Bronchial epithelial cell (primary cell): ENCODE data around the gene PDZRN3. TPM values are rescaled to one million over a fixed set of nuclear protein-coding genes. Genes with fewer than 3 reads are reported as not detected.

Experiments
- DNase-seq: peaks from one replicate; pipeline ENCODE4 v3.0.0-alpha.2; 2010; ENCODE audit warnings: low read depth
- FAIRE-seq: peaks from 2 replicates; lab custom pipeline; 2011; peaks lifted over from hg19 to GRCh38; lab: Jason Lieb, UNC
- H3K27me3 ChIP-seq: 2 replicates; pipeline ENCODE4 v1.5.1; 2011; ENCODE audit warnings: low read length; ENCODE audit not compliant: control insufficient read depth, insufficient read depth
- H3K36me3 ChIP-seq: 2 replicates; pipeline ENCODE4 v1.5.1; 2011; ENCODE audit warnings: low read length; ENCODE audit not compliant: control insufficient read depth, insufficient read depth
- H3K4me3 ChIP-seq: 2 replicates; pipeline ENCODE4 v1.5.1; 2011; ENCODE audit warnings: mild to moderate bottlenecking, low read depth, low read length, control low read depth
- total RNA-seq: library from RNA; depleted of rRNA; stranded (reverse); fragments of >200 nt; gene quantifications from 2 replicates; pipeline ENCODE4 v1.2.1, GENCODE V29; 2014
- TF ChIP-seq, protein P1 (sequence below): IDR thresholded peaks from 2 replicates; pipeline ENCODE4 v1.5.1; 2011; ENCODE audit warnings: mild to moderate bottlenecking, moderate library complexity, low read length, control low read depth, inconsistent platforms; ENCODE audit not compliant: insufficient read depth, severe bottlenecking

PDZRN3 gene
- total RNA-seq, 1 donor from 2014 or later = 0.79 TPM

DNA sequence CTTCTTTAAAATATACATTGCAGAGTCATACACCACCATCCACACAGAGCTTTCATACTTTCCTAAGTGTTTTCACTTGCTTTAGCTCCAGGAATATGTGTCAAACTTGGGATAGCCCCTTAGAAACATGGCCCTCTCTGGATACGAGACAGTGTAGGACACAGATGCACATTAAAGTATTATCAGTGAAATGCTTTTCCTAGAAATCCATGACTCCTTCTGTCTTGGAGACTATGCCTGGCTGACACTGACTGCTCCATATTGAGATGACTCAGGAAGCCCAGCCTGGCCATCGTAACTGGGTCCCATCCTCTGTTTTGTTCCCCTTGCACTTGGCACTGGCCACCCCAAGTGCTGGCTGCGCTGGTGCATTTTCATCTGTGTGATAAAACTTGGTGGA lies 204.8 kb downstream of the PDZRN3 start:
- TF ChIP-seq, protein P1, sequence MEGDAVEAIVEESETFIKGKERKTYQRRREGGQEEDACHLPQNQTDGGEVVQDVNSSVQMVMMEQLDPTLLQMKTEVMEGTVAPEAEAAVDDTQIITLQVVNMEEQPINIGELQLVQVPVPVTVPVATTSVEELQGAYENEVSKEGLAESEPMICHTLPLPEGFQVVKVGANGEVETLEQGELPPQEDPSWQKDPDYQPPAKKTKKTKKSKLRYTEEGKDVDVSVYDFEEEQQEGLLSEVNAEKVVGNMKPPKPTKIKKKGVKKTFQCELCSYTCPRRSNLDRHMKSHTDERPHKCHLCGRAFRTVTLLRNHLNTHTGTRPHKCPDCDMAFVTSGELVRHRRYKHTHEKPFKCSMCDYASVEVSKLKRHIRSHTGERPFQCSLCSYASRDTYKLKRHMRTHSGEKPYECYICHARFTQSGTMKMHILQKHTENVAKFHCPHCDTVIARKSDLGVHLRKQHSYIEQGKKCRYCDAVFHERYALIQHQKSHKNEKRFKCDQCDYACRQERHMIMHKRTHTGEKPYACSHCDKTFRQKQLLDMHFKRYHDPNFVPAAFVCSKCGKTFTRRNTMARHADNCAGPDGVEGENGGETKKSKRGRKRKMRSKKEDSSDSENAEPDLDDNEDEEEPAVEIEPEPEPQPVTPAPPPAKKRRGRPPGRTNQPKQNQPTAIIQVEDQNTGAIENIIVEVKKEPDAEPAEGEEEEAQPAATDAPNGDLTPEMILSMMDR = no peak
- no peaks in the 10 kb centered on the region for H3K27me3 ChIP-seq
- no peak for DNase-seq
- H3K36me3 ChIP-seq = no peaks in the 10 kb centered on the region
- no peak overlapping the region for H3K4me3 ChIP-seq
- no peak for FAIRE-seq

DNA sequence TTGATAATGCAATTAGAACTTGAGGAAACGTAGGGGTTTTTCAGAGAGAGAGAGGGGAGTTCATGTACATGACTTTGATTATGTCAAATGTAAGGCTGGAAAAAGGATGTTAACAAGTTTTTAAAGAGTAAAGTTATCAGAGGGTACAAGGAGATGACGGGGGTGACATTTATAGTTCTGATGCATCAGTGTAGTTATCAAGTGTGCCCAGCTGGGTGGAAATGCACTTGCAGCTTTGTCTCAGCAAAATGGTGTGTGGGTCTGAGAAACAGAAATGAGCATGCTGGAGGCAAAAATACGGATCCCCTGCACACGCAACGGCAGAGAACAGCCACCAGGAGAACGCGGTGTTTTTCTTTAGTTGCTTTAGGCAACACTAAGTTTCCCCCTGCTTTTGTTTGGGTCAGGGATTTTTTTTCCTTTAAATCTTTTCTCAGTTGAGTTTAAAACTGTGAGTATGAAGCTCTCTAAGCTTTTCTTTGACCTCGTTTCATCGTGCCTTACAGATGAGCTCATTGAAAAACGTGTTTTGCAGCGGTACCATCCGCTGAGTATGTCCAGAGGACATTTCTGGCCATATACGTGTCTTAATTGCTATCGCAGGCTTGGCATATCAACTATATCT lies 205.4 kb downstream of the PDZRN3 start:
- TF ChIP-seq, protein P1 = no peak
- no peaks in the 10 kb centered on the region for H3K27me3 ChIP-seq
- H3K36me3 ChIP-seq = no peaks in the 10 kb centered on the region
- FAIRE-seq = no peak
- DNase-seq = no peak
- H3K4me3 ChIP-seq = no peak overlapping the region

DNA sequence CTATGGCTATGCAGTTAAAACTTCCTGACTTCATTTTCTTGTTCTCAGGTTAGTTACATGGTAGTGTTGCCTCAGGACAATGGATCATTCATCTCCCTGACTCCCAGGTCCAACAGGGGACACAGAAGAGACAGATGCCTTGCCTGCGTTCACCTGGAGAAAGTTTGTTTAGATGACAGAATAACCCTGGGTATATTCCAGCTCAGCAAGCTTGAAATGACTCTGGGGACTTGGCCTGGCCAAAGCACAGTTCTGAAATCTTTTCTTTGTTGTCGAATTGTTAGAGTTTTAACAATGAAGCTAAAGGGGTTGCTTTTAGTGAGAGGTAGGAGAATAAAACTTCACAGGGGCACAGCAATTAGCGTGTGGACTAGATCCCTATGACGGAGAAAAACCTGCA lies 206.1 kb downstream of the PDZRN3 start:
- TF ChIP-seq, protein P1 = no peak
- H3K4me3 ChIP-seq = no peak overlapping the region
- H3K27me3 ChIP-seq = no peaks in the 10 kb centered on the region
- no peak for FAIRE-seq
- no peaks in the 10 kb centered on the region for H3K36me3 ChIP-seq
- DNase-seq = no peak

DNA sequence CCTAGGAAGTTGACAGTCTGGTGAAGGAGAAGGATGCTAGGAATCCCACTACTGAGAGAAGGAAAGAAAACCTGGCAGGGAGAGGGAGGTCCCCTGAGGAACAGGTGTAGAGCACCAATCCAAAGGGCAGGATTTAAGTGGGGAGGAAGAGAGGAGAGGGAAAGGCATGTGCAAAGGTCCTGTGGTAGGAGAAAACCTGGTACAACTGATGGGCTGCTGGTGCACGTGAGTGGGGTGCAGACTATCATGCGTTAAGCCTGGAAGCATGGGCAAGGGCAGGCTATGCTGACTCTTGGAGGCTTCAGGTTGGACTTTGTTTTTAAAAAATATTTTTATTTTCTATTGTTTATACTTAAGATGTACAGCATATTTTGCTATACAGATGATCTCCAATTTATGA lies 209.6 kb downstream of the PDZRN3 start:
- TF ChIP-seq, protein P1 = no peak
- no peak for FAIRE-seq

DNA sequence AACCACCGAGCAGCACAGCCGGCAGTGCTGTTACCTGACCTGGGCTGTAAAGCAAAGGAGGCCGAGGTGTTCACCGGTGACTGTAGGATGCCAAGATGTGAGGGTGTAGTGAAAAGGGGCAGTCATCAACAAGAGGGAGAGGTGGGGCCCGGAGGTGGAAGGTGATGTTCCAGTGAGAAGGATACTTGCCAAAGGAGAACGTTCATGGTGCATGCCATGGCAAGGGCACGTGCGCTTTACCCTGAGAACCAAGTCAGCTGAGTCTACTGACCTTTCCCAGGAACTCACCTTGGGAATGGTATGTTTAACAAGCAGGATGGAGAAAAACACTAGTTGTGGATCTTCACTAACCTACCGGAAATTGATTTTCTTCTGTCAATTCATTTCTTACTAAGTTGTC lies 211.1 kb downstream of the PDZRN3 start:
- FAIRE-seq (no peak), DNase-seq (no peak)
- Histone ChIP-seq H3K4me3 (no peak overlapping the region), H3K36me3 (no peaks in the 10 kb centered on the region), H3K27me3 (no peaks in the 10 kb centered on the region)
- TF ChIP-seq, protein P1 = no peak

More for the DNA sequence above, 209.6 kb downstream of the PDZRN3 start:
- no peaks in the 10 kb centered on the region for H3K36me3 ChIP-seq
- no peaks in the 10 kb centered on the region for H3K27me3 ChIP-seq
- H3K4me3 ChIP-seq = no peak overlapping the region
- no peak for DNase-seq

DNA sequence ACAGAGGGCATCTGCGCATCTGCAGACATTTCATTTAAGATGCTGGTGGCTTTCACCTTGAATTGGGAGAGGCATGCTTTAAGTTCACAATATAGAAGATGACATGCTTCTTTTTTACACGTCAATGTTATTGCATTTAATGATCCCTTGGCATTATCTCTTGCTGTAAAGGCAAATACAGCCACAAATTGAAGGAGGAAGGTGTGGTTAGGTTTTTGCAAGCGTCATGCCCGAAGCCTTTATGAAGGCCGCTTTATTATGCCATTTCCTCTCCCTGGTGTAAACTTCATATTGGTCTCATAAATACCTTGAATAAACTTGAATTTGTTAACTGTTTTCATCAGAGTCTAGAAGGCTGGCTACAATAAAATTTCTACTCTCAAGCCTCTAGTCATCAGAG lies 212.7 kb downstream of the PDZRN3 start:
- TF ChIP-seq, protein P1 = no peak
- DNase-seq = no peak
- Histone ChIP-seq H3K27me3 (no peaks in the 10 kb centered on the region), H3K4me3 (no peak overlapping the region), H3K36me3 (no peaks in the 10 kb centered on the region)
- no peak for FAIRE-seq
